Epithelial cell of esophagus (primary cell): Measurements from ENCODE around the gene ZNF358.

Experiments
- DNase-seq: peaks from one replicate; pipeline ENCODE4 v3.0.0; 2010; ENCODE audit warnings: low read depth
- H3K4me3 ChIP-seq: 2 replicates; pipeline ENCODE4 v1.5.1; 2011; ENCODE audit warnings: mild to moderate bottlenecking, low read length, control low read depth
- TF ChIP-seq, protein P1 (sequence below): IDR thresholded peaks from 2 replicates; pipeline ENCODE4 v1.5.1; 2011; ENCODE audit warnings: low read depth, mild to moderate bottlenecking, low read length, control low read depth, inconsistent platforms; ENCODE audit not compliant: insufficient read depth; ENCODE audit errors: missing control alignments

ZNF358 gene

DNA sequence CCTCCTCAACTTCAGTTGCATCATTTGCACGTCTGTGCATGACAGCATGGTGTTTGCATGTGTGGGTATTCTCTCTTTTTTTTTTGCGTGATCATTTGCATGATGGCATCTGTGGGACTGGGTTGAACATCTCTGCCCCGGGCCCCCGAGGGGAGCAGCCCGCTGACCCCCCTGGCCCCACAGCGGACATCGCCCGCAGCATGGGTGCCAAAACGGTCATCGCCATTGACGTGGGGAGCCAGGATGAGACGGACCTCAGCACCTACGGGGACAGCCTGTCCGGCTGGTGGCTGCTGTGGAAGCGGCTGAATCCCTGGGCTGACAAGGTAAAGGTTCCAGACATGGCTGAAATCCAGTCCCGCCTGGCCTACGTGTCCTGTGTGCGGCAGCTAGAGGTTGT is 42.8 kb downstream of the ZNF358 start:
- TF ChIP-seq, protein P1, sequence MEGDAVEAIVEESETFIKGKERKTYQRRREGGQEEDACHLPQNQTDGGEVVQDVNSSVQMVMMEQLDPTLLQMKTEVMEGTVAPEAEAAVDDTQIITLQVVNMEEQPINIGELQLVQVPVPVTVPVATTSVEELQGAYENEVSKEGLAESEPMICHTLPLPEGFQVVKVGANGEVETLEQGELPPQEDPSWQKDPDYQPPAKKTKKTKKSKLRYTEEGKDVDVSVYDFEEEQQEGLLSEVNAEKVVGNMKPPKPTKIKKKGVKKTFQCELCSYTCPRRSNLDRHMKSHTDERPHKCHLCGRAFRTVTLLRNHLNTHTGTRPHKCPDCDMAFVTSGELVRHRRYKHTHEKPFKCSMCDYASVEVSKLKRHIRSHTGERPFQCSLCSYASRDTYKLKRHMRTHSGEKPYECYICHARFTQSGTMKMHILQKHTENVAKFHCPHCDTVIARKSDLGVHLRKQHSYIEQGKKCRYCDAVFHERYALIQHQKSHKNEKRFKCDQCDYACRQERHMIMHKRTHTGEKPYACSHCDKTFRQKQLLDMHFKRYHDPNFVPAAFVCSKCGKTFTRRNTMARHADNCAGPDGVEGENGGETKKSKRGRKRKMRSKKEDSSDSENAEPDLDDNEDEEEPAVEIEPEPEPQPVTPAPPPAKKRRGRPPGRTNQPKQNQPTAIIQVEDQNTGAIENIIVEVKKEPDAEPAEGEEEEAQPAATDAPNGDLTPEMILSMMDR, result no peak
- no peak for DNase-seq
- no peak overlapping the region for H3K4me3 ChIP-seq

DNA sequence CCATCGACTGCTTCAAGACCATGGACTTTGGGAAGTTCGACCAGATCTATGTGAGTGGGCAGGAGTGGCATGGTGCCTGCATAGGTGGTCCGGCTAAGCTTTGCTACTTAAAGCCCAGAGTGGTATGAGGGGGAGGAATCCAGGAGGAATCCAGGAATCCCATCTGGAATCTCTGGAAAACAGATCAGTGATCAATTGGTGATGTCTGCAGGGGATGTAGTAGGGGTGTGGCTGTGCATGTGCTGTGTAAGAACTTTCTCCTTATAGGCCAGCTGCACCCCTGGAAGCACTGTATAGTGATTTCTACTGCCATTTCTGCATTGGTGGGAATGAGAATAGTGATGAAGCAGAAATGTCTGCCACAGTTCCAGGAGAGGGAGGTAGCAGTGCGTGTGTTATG is 43.2 kb downstream of the ZNF358 start:
- no peak overlapping the region for H3K4me3 ChIP-seq
- DNase-seq, result no peak
- TF ChIP-seq, protein P1, result no peak

DNA sequence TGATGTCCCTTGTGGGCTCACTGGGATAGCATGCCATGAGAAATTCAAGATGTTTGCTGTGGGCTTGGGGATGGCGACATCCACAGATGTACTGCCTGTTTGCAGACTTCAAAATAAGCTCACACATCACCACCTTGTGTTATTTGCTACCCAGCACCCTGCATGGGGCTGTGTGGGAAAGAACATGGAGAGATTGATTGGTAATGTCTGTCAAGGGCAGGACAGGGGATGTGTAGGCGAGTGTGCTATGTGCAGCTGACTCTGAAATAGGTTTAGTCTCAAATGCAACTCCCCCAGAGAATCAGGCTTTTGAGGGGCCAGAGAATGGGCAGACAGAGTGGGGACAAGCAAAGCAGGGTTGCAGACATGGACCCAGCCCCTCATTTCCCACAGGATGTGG is 44.4 kb downstream of the ZNF358 start:
- no peak overlapping the region for H3K4me3 ChIP-seq
- TF ChIP-seq, protein P1, result no peak
- no peak for DNase-seq

DNA sequence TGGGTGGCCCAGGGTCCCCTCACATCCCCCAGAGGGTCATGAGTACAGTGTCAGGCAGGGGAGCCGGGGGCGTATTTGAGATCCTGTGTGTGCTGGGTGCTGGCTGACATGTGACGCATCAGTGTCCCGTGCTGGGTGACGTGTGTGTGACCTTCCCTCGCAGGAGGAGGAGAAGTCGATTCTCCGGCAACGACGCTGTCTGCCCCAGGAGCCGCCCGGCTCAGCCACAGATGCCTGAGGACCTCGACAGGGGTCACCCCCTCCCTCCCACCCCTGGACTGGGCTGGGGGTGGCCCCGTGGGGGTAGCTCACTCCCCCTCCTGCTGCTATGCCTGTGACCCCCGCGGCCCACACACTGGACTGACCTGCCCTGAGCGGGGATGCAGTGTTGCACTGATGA is 45.4 kb downstream of the ZNF358 start:
- TF ChIP-seq, protein P1, result no peak
- DNase-seq, result no peak
- H3K4me3 ChIP-seq, result no peak overlapping the region

DNA sequence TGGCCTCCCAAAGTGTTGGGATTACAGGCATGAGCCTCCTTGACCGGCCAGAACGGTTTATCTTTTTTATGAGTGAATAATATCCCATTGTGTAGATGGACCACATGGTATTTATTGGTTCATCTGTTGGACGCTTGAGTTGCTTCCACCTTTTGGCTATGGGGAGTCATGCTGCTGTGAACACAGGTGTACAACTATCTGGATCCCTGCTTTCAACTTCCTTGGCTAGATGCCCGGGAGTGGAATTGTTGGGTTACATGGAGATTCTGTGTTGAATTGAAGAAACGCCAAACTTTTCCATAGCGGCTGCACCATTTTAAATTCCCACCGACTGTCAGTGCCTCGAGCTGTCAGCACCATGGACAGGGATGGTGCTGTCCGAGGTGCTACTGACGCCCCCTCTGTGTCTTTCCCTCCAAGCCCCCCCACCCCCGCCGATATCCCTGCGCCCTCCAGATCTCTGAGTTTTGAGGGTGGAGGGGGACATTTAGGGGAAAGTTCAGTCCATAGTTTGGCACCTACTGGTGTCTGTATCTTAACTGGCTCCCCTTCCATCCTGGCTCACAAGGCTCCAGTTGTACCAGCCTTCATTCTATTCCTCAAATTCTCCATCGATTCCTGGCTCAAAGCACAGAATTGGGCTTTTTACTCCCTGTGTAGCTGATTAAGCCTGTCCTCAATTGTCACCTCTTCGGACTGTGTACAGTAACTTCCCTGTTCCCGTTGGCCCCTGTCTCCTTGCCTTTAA is 46.9 kb downstream of the ZNF358 start:
- no peak overlapping the region for H3K4me3 ChIP-seq
- TF ChIP-seq, protein P1, result no peak
- peak; percentile 29 for DNase-seq

DNA sequence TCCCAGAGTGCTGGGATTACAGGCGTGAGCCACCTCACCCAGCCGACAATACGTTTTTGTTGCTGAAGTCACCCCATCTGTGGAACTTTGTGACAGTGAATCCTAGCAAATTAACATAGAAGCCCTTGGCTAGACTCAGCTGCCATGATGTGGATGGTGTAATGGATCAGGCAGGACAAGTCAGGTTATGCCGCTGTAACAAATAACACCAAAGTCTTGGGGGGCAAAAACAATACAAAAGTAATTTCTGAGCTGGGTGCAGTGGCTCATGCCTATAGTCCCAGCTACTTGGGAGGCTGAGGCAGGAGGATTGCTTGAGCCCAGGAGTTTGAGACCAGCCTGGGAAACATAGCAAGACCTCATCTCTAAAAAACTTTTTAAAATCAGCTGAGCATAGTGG is 49.0 kb downstream of the ZNF358 start:
- TF ChIP-seq, protein P1, result no peak
- no peak for DNase-seq
- no peak overlapping the region for H3K4me3 ChIP-seq

DNA sequence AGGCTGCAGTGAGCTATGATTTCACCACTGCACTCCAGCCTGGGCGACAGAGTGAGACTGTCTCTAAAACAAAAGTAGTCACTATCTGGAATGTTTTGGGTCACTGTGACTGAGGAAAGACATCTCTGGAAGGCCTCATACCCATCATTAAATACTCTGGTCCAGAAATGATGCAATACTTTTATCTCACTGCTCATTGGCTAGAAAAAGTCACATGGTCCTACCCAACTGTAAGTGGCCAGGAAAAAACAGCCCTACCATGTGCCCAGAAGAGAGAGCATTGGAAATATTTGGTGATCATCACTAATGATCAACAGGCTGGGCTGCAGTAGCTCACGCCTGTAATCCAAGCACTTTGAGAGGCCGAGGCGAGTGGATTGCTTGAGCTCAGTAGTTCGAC is 49.4 kb downstream of the ZNF358 start:
- TF ChIP-seq, protein P1, result no peak
- DNase-seq, result no peak
- H3K4me3 ChIP-seq, result no peak overlapping the region
